Ishikawa (cell line): Measurements from ENCODE around the gene ASTN2.

ENCODE experiments used
- EP300 ChIP-seq: IDR thresholded peaks from 2 replicates; pipeline ENCODE4 v1.6.1; 2012; ENCODE audit warnings: borderline replicate concordance
- MAX ChIP-seq: IDR thresholded peaks from 2 replicates; pipeline ENCODE4 v1.6.1; 2012
- NFIC ChIP-seq: IDR thresholded peaks from 2 replicates; pipeline ENCODE4 v1.6.1; 2012
- TAF1 ChIP-seq: IDR thresholded peaks from 2 replicates; pipeline ENCODE4 v1.6.1; 2012; ENCODE audit warnings: low read depth, mild to moderate bottlenecking

DNA sequence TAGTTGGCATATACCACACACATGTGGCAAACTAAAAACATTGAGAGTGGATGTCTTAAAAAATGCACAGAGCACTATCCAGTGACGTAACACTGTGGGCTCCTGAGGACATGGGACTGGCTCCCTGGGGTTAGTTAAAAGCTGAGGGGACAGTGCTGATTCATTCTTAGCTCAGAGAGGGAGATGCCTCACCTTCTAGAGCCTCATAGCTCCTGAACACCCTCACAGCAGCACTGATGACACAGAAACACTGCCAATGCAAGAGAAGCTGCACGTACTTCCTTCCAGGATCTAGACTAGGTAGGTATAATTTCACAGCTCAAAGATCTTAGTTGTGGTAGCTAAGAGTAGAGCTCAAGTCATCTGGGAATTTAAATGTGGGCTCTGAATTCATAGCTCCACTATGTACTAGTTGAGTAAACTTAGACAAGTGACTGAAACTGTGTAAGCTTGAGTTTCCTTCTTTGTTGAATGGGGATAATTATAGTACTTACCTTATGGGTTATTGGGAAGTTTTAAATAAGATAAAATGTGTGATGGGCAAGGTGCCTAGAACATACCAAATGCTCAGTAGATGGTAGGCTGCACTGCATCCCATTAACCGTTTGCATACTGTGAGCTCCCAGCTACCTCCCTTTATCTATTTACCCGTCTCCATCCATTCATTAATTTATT, 279.9 kb downstream of the ASTN2 start:
- TF ChIP-seq MAX = no peak
- no peak for TF ChIP-seq EP300
- TF ChIP-seq TAF1 = no peak
- TF ChIP-seq NFIC = no peak
